Pons (tissue), 1 donor: ENCODE results near the gene EHD1.
"Not testable (repeated sequence)": the region's sequence is repeated elsewhere in the genome, so short reads cannot be mapped to it uniquely, and the experiment has no call there.

Experiments
- DNase-seq: peaks from one replicate; pipeline ENCODE4 v3.0.0-alpha.2; 2016; ENCODE audit warnings: low spot score

EHD1 gene

GRCh38 chr11:64856382-64857227 lies 21.8 kb downstream of the EHD1 start:
- no peak for DNase-seq

- DNase-seq = no peak
These were observed 22.7 kb downstream of the EHD1 start for GRCh38 chr11:64855596-64856304.

GRCh38 chr11:64854534-64855502 lies 23.6 kb downstream of the EHD1 start:
- no peak for DNase-seq

- no peak for DNase-seq
These were observed 24.3 kb downstream of the EHD1 start for GRCh38 chr11:64854157-64854533.

- no peak for DNase-seq
These were observed 24.7 kb downstream of the EHD1 start for GRCh38 chr11:64853709-64854108.

GRCh38 chr11:64852804-64853509 lies 25.5 kb downstream of the EHD1 start:
- DNase-seq = no peak

- no peak for DNase-seq
These were observed 26.5 kb downstream of the EHD1 start for GRCh38 chr11:64851831-64852351.

GRCh38 chr11:64850979-64851567 lies 27.3 kb downstream of the EHD1 start:
- no peak for DNase-seq

- DNase-seq = no peak
These were observed 28.6 kb downstream of the EHD1 start for GRCh38 chr11:64849598-64850356.

- no peak for DNase-seq
These were observed 29.4 kb downstream of the EHD1 start for GRCh38 chr11:64848826-64849597.

GRCh38 chr11:64848214-64848825 lies 30.1 kb downstream of the EHD1 start:
- DNase-seq = no peak

GRCh38 chr11:64846998-64847666 lies 31.3 kb downstream of the EHD1 start:
- peak; percentile 86 for DNase-seq

GRCh38 chr11:64845776-64846129 lies 32.7 kb downstream of the EHD1 start:
- not testable (repeated sequence) for DNase-seq

- DNase-seq = no peak
These were observed 33.2 kb downstream of the EHD1 start for GRCh38 chr11:64845129-64845775.

- no peak for DNase-seq
These were observed 33.9 kb downstream of the EHD1 start, which contains the start of gene CDC42BPG for GRCh38 chr11:64844330-64845128. Gene CDC42BPG (minus strand): TSS chr11:64844653. CDS start chr11:64844569, 84 bp downstream.

GRCh38 chr11:64843686-64844329 lies 34.6 kb downstream of the EHD1 start:
- DNase-seq = no peak
